ENCODE measurements around the gene VPS35. TPM values are rescaled to one million over a fixed set of nuclear protein-coding genes. Genes with fewer than 3 reads are reported as not detected.

VPS35 gene
- total RNA-seq, 1 experiment from 2014 or later: 72.1 TPM

- ChIA-PET CTCF (interaction anchor here (1.4 kb wide), 1 partner anchor 14 kb away, joined by 6 read pairs; no protein-coding TSS in a partner anchor), POLR2A (no interaction called here)
- no peak for DNase-seq (ENCODE audit: low spot score)
- Mint-ChIP-seq H3K4me3 (no peak overlapping the region), H3K27me3 (ENCODE audit: low read depth) (no peaks in the 10 kb centered on the region), H3K36me3 (peaks cover 19% of the 10 kb centered on the region), H3K27ac (peak overlapping the region; percentile 6; the same call in 1 of the 2 replicates), H3K9me3 (no peaks in the 10 kb centered on the region), H3K4me1 (peaks cover 40% of the 10 kb centered on the region)
- no peak for ATAC-seq
- no peak for TF ChIP-seq JUN (CRISPR knock-in tag; IDR thresholded peaks at IDR 0.05)
- no peak for TF ChIP-seq ZBTB21 (CRISPR knock-in tag; IDR thresholded peaks at IDR 0.05; ENCODE audit: borderline replicate concordance)
- TF ChIP-seq SP1 (CRISPR knock-in tag; conservative IDR thresholded peaks at IDR 0.05): no peak
- no peak for TF ChIP-seq TEAD1 (CRISPR knock-in tag; IDR thresholded peaks at IDR 0.05)
- TF ChIP-seq SOX15 (CRISPR knock-in tag; IDR thresholded peaks at IDR 0.05): no peak
- TF ChIP-seq OVOL2 (CRISPR knock-in tag; IDR thresholded peaks at IDR 0.05; ENCODE audit: borderline replicate concordance): no peak
- TF ChIP-seq ARID4B (CRISPR knock-in tag; IDR thresholded peaks at IDR 0.05; ENCODE audit: borderline replicate concordance): no peak
- TF ChIP-seq ZNF317 (CRISPR knock-in tag; IDR thresholded peaks at IDR 0.05; ENCODE audit: borderline replicate concordance, low read depth): no peak
- TF ChIP-seq, protein P1, sequence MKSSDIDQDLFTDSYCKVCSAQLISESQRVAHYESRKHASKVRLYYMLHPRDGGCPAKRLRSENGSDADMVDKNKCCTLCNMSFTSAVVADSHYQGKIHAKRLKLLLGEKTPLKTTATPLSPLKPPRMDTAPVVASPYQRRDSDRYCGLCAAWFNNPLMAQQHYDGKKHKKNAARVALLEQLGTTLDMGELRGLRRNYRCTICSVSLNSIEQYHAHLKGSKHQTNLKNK (CRISPR knock-in tag; IDR thresholded peaks at IDR 0.05): no peak
- TF ChIP-seq, protein P2, sequence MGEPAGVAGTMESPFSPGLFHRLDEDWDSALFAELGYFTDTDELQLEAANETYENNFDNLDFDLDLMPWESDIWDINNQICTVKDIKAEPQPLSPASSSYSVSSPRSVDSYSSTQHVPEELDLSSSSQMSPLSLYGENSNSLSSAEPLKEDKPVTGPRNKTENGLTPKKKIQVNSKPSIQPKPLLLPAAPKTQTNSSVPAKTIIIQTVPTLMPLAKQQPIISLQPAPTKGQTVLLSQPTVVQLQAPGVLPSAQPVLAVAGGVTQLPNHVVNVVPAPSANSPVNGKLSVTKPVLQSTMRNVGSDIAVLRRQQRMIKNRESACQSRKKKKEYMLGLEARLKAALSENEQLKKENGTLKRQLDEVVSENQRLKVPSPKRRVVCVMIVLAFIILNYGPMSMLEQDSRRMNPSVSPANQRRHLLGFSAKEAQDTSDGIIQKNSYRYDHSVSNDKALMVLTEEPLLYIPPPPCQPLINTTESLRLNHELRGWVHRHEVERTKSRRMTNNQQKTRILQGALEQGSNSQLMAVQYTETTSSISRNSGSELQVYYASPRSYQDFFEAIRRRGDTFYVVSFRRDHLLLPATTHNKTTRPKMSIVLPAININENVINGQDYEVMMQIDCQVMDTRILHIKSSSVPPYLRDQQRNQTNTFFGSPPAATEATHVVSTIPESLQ (CRISPR knock-in tag; IDR thresholded peaks at IDR 0.05): no peak
- TF ChIP-seq RORB (CRISPR knock-in tag; IDR thresholded peaks at IDR 0.05): no peak
- TF ChIP-seq, protein P3, sequence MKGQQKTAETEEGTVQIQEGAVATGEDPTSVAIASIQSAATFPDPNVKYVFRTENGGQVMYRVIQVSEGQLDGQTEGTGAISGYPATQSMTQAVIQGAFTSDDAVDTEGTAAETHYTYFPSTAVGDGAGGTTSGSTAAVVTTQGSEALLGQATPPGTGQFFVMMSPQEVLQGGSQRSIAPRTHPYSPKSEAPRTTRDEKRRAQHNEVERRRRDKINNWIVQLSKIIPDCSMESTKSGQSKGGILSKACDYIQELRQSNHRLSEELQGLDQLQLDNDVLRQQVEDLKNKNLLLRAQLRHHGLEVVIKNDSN (CRISPR knock-in tag; IDR thresholded peaks at IDR 0.05): no peak
- no peak for TF ChIP-seq NFE2L1 (CRISPR knock-in tag; IDR thresholded peaks at IDR 0.05)
- TF ChIP-seq, protein P4, sequence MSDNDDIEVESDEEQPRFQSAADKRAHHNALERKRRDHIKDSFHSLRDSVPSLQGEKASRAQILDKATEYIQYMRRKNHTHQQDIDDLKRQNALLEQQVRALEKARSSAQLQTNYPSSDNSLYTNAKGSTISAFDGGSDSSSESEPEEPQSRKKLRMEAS (CRISPR knock-in tag; IDR thresholded peaks at IDR 0.05): no peak
- no peak for TF ChIP-seq ZNF219 (CRISPR knock-in tag; IDR thresholded peaks at IDR 0.05; ENCODE audit: borderline replicate concordance)
- TF ChIP-seq ZNF121 (CRISPR knock-in tag; IDR thresholded peaks at IDR 0.05): no peak
- TF ChIP-seq, protein P5, sequence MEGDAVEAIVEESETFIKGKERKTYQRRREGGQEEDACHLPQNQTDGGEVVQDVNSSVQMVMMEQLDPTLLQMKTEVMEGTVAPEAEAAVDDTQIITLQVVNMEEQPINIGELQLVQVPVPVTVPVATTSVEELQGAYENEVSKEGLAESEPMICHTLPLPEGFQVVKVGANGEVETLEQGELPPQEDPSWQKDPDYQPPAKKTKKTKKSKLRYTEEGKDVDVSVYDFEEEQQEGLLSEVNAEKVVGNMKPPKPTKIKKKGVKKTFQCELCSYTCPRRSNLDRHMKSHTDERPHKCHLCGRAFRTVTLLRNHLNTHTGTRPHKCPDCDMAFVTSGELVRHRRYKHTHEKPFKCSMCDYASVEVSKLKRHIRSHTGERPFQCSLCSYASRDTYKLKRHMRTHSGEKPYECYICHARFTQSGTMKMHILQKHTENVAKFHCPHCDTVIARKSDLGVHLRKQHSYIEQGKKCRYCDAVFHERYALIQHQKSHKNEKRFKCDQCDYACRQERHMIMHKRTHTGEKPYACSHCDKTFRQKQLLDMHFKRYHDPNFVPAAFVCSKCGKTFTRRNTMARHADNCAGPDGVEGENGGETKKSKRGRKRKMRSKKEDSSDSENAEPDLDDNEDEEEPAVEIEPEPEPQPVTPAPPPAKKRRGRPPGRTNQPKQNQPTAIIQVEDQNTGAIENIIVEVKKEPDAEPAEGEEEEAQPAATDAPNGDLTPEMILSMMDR (IDR thresholded peaks at IDR 0.05): no peak
- no peak for TF ChIP-seq GABPB1 (CRISPR knock-in tag; IDR thresholded peaks at IDR 0.05)
- TF ChIP-seq TCF7 (CRISPR knock-in tag; IDR thresholded peaks at IDR 0.05; ENCODE audit: low read depth): no peak
These were observed 1.5 kb downstream of the VPS35 start for GRCh38 chr16:46687486-46687885.

All from WTC11 (cell line).